ENCODE data around the gene KRTAP10-11. TPM values are rescaled to one million over a fixed set of nuclear protein-coding genes. Genes with fewer than 3 reads are reported as not detected.

KRTAP10-11 gene
- total and polyA plus RNA-seq, 10 donors, result not detected

- H3K36me3 ChIP-seq, result no peaks in the 10 kb centered on the region
- TF ChIP-seq CTCF (IDR thresholded peaks at IDR 0.05 in 8 of 11, conservative IDR thresholded peaks at IDR 0.05 in 3 of 11) (no peak), POLR2AphosphoS5 (IDR thresholded peaks at IDR 0.05) (no peak), POLR2A (IDR thresholded peaks at IDR 0.05) (no peak)
- H3K27ac ChIP-seq, result no peak overlapping the region
- WGBS, 5 donors, result 79 to 100% (median 91%) methylated on average over 1 of the region's 1 CpG
- no peak for DNase-seq
- peaks cover 0 to 6% (median 0%) of the 10 kb centered on the region in 7 donors for H3K27me3 ChIP-seq (replicated peaks in 1 of 7)
- H3K9me3 ChIP-seq, result peaks cover 3 to 56% (median 41%) of the 10 kb centered on the region in 8 donors
- no peaks in the 10 kb centered on the region for H3K4me1 ChIP-seq
- H3K4me3 ChIP-seq, result no peak overlapping the region
- intact Hi-C loops (cut with DNase I; ENCODE audit: low total_unique reads), result no loop called here
Observed at GRCh38 chr21:44671911-44672310, 25.7 kb downstream of the KRTAP10-11 start.

GRCh38 chr21:44677881-44678280 is 31.7 kb downstream of the KRTAP10-11 start:
- H3K36me3 ChIP-seq, result no peaks in the 10 kb centered on the region
- H3K27ac ChIP-seq, result no peak overlapping the region
- 91 to 98% (median 93%) methylated on average over 9 to 13 of the region's 13 CpGs for WGBS, 5 donors
- no peak overlapping the region for H3K4me3 ChIP-seq
- H3K4me1 ChIP-seq, result no peaks in the 10 kb centered on the region
- H3K27me3 ChIP-seq (replicated peaks in 1 of 7), result peaks cover 0 to 5% (median 0%) of the 10 kb centered on the region in 7 donors
- intact Hi-C loops (cut with DNase I; ENCODE audit: low total_unique reads), result no loop called here
- peaks cover 0 to 15% (median 12%) of the 10 kb centered on the region in 8 donors for H3K9me3 ChIP-seq
- no peak for DNase-seq
- TF ChIP-seq POLR2A (IDR thresholded peaks at IDR 0.05), result no peak
- TF ChIP-seq POLR2AphosphoS5 (IDR thresholded peaks at IDR 0.05), result no peak
- TF ChIP-seq CTCF (IDR thresholded peaks at IDR 0.05 in 8 of 11, conservative IDR thresholded peaks at IDR 0.05 in 3 of 11), result no peak

- Histone ChIP-seq H3K36me3 (no peaks in the 10 kb centered on the region), H3K9me3 (no peaks in the 10 kb centered on the region), H3K4me3 (no peak overlapping the region), H3K4me1 (no peaks in the 10 kb centered on the region), H3K27me3 (replicated peaks in 1 of 7) (peaks cover 0 to 6% (median 0%) of the 10 kb centered on the region in 7 donors), H3K27ac (no peak overlapping the region)
- intact Hi-C loops (cut with DNase I; ENCODE audit: low total_unique reads), result no loop called here
- no peak for DNase-seq
- TF ChIP-seq POLR2A (IDR thresholded peaks at IDR 0.05) (no peak), POLR2AphosphoS5 (IDR thresholded peaks at IDR 0.05) (no peak), CTCF (IDR thresholded peaks at IDR 0.05 in 8 of 11, conservative IDR thresholded peaks at IDR 0.05 in 3 of 11) (no peak)
- 66 to 84% (median 74%) methylated on average over 11 of the region's 11 CpGs for WGBS, 5 donors
Observed at GRCh38 chr21:44681152-44681551, 34.9 kb downstream of the KRTAP10-11 start.

GRCh38 chr21:44681861-44682579 is 35.8 kb downstream of the KRTAP10-11 start, which contains the start of gene KRTAP12-1:
KRTAP12-1 (minus strand) TSS chr21:44682163; CDS start chr21:44682123, 40 bp downstream.
- H3K9me3 ChIP-seq, result no peaks in the 10 kb centered on the region
- H3K4me1 ChIP-seq, result no peaks in the 10 kb centered on the region
- H3K27ac ChIP-seq, result no peak within 1 kb of the TSS
- intact Hi-C loops (cut with DNase I; ENCODE audit: low total_unique reads), result no loop called here
- 71 to 82% (median 78%) methylated on average over 18 to 23 of the region's 23 CpGs for WGBS, 5 donors
- no peak for DNase-seq
- no peaks in the 10 kb centered on the region for H3K36me3 ChIP-seq
- H3K27me3 ChIP-seq (replicated peaks in 1 of 7), result peaks cover 0 to 14% (median 0%) of the 10 kb centered on the region in 7 donors
- TF ChIP-seq CTCF (IDR thresholded peaks at IDR 0.05 in 8 of 11, conservative IDR thresholded peaks at IDR 0.05 in 3 of 11), result no peak
- TF ChIP-seq POLR2A (IDR thresholded peaks at IDR 0.05), result no peak
- no peak for TF ChIP-seq POLR2AphosphoS5 (IDR thresholded peaks at IDR 0.05)
- H3K4me3 ChIP-seq, result no peak within 1 kb of the TSS

All from spleen (tissue), 11 donors.